Measurements from ENCODE around the gene OR51A7.
"Not testable (repeated sequence)": the region's sequence is repeated elsewhere in the genome, so short reads cannot be mapped to it uniquely, and the experiment has no call there.

The OR51A7 gene

DNA sequence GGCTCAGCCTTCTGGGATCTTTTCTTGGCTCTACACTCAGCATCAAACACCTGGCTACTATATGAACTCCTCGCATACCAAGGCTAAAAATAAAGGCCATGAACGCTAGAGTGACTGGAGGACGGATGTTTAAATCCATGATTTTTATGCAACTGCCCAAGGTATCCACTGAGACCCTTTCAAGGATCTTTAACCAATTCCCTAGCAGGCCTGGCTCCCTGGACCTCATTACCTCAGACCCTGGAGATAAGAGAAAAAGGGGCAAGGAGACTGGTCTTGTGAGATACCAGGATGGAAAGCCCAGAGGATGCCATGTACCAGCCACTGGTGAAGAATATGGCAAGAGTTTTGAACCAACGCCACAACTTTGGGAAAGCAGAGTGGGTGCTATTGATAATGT lies 15.7 kb downstream of the OR51A7 start, which contains the start of gene OR51G2:
OR51G2 (minus strand) TSS at position 101 of the 400 bp plus-strand sequence. CDS start 3,687 bp downstream, outside the sequence.
- Mint-ChIP-seq H3K27ac (no peak within 1 kb of the TSS), H3K4me3 (no peak within 1 kb of the TSS), H3K4me1 (ENCODE audit: low read depth) (no peaks in the 10 kb centered on the region), H3K27me3 (ENCODE audit: low read depth) (no peaks in the 10 kb centered on the region), H3K9me3 (no peaks in the 10 kb centered on the region), H3K36me3 (ENCODE audit: low read depth) (no peaks in the 10 kb centered on the region)
- no peak for DNase-seq (ENCODE audit: low spot score)

DNA sequence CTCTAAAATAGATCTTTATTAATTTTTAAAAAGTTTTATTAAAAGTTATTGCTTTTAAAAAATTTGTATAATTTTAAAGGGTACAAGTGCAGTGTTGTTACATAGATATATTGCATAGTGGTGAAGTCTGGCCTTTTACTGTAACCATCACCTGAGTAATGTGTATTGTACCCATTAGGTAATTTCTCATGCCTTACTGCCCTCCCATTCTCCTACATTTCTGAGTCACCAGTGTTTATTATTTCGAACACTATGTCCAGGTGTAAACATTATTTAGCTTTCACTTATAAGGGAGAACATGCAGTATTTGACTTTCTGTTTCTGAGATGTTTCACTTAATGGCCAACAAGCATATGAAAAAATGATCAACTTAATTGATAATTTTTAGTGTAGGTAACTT lies 18.2 kb downstream of the OR51A7 start:
- no peaks in the 10 kb centered on the region for H3K27me3 Mint-ChIP-seq (ENCODE audit: low read depth)
- no peak overlapping the region for H3K27ac Mint-ChIP-seq
- no peaks in the 10 kb centered on the region for H3K9me3 Mint-ChIP-seq
- H3K4me1 Mint-ChIP-seq (ENCODE audit: low read depth) = no peaks in the 10 kb centered on the region
- no peak overlapping the region for H3K4me3 Mint-ChIP-seq
- DNase-seq (ENCODE audit: low spot score) = no peak
- H3K36me3 Mint-ChIP-seq (ENCODE audit: low read depth) = no peaks in the 10 kb centered on the region

DNA sequence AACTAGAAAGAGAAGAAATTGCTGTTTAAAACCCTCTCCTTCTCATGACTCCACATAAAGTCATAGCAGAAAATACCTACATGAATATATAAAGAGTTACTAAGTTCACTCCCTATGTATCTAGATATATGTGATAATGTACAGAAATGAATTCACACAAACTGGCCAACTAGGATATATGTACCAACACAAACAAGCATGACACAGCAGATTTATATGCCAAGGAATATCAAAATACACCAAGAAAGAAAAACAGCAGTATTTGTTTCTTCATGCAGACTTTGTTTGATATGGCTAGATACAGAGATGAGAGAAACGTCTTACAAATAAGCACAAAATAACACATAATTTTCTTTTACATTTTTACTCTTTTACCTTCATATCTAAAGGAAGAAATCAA lies 18.7 kb downstream of the OR51A7 start:
- H3K9me3 Mint-ChIP-seq = no peaks in the 10 kb centered on the region
- no peak overlapping the region for H3K4me3 Mint-ChIP-seq
- no peaks in the 10 kb centered on the region for H3K4me1 Mint-ChIP-seq (ENCODE audit: low read depth)
- no peaks in the 10 kb centered on the region for H3K36me3 Mint-ChIP-seq (ENCODE audit: low read depth)
- H3K27ac Mint-ChIP-seq = no peak overlapping the region
- DNase-seq (ENCODE audit: low spot score) = no peak
- no peaks in the 10 kb centered on the region for H3K27me3 Mint-ChIP-seq (ENCODE audit: low read depth)

DNA sequence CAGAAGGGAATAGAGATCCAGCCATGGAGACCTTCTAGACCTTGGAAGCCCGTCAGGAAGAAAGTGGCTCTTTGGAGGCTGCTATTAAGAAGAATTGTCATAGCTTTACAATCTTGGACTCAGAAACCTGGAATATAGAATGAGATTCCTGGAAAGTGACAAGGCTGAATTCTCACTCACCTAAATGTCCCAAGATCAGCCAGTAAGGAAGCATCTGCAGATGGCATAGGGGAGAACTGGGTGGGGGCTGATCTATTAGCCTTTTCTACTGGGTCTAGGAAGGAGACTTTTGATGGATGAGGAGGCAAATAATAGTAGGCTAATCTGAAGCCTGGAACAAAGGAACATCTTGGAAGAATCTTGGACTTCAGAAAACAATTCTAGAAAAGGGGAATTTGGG lies 20.7 kb downstream of the OR51A7 start, which contains the start of gene OR51G1:
OR51G1 (minus strand) TSS at position 101 of the 400 bp plus-strand sequence; CDS start at position 101, 0 bp downstream.
- Mint-ChIP-seq H3K27me3 (ENCODE audit: low read depth) (no peaks in the 10 kb centered on the region), H3K27ac (no peak within 1 kb of the TSS), H3K4me1 (ENCODE audit: low read depth) (no peaks in the 10 kb centered on the region), H3K4me3 (no peak within 1 kb of the TSS), H3K9me3 (no peaks in the 10 kb centered on the region), H3K36me3 (ENCODE audit: low read depth) (no peaks in the 10 kb centered on the region)
- no peak for DNase-seq (ENCODE audit: low spot score)

DNA sequence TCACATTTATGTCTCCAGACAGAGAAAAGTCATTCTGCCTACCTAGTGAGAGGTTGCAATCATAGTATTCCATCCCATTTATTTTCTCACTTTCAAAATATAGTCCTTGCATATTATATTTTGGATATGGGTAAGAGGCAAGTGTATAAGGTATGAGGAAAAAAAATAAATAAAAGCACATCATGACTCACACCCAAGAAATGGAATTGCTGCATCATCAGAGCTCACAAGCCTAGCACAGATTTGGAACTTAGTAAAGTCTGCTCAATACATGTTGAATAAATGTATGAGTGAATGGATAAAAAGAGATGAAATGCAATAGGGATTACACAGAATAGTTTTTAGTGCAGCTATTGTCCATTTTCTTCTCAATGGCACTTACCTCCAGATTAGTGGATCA lies 23.0 kb downstream of the OR51A7 start:
- Mint-ChIP-seq H3K4me1 (ENCODE audit: low read depth) (no peaks in the 10 kb centered on the region), H3K27ac (no peak overlapping the region), H3K4me3 (no peak overlapping the region), H3K9me3 (no peaks in the 10 kb centered on the region), H3K27me3 (ENCODE audit: low read depth) (no peaks in the 10 kb centered on the region), H3K36me3 (ENCODE audit: low read depth) (no peaks in the 10 kb centered on the region)
- DNase-seq (ENCODE audit: low spot score) = no peak

DNA sequence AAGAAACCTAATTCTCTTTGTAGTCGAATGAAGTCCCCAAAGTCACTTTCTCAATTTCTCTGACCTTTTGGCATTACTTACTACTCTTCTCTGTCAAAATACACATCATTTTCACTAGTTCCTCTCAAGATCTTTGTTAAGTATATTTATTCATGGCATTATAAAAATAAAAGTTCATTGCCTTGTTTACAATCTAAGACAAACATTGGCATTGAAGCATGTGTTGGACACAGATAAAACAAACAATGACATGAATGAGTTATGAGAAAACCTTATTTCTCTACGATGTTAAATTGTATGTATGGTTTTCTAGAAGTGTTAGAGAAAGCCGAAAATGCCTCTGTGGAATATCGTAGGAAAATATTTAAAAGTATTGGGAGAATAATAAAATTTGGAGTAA lies 29.2 kb downstream of the OR51A7 start:
- Mint-ChIP-seq H3K4me1 (ENCODE audit: low read depth) (no peaks in the 10 kb centered on the region), H3K36me3 (ENCODE audit: low read depth) (no peaks in the 10 kb centered on the region), H3K4me3 (no peak overlapping the region), H3K27me3 (ENCODE audit: low read depth) (no peaks in the 10 kb centered on the region), H3K9me3 (no peaks in the 10 kb centered on the region), H3K27ac (no peak overlapping the region)
- no peak for DNase-seq (ENCODE audit: low spot score)

DNA sequence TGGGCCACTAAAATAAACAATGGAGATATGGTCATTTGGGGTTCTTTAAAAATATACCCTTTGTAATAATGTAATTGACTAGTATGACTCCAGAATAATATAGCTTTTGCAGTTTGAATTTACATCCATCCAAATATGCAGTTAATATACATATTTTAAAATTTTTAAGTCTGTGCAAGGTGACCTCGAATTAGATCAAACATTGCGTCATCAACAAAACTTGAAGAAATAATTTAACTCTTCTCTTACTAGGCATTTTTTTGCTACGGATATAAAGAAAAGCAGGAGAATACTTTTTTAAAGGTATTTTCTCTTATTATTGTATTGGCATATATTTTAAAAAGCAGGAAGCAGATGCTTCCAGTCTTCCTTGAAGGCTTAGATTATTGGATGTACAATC lies 33.2 kb downstream of the OR51A7 start:
- no peak for DNase-seq (ENCODE audit: low spot score)
- Mint-ChIP-seq H3K27me3 (ENCODE audit: low read depth) (no peaks in the 10 kb centered on the region), H3K36me3 (ENCODE audit: low read depth) (no peaks in the 10 kb centered on the region), H3K4me3 (no peak overlapping the region), H3K9me3 (no peaks in the 10 kb centered on the region), H3K4me1 (ENCODE audit: low read depth) (no peaks in the 10 kb centered on the region), H3K27ac (no peak overlapping the region)

DNA sequence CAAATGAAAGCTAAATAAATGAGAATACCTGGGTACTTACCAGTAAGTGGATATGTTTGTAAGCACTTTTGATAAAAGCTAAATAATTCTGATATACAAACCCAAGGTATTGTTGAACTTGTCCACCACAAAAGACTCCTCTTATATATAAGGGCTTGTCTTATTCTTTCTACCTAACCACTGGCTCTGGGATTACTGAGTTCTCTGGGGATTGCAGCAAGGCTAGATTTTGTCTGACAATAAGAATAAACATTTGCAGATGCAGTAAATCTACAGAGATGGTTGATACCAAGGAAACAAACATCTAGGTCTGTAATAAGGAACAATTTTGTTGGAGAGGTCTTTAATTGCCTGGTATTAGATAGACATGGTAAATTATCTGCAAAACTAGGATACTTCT lies 43.9 kb downstream of the OR51A7 start, which contains the start of gene OR51A4:
OR51A4 (minus strand) TSS at position 101 of the 400 bp plus-strand sequence. CDS start 505 bp downstream, outside the sequence.
- no peak within 1 kb of the TSS for H3K4me3 Mint-ChIP-seq
- H3K27me3 Mint-ChIP-seq (ENCODE audit: low read depth) = no peaks in the 10 kb centered on the region
- no peak for DNase-seq (ENCODE audit: low spot score)
- no peaks in the 10 kb centered on the region for H3K4me1 Mint-ChIP-seq (ENCODE audit: low read depth)
- H3K27ac Mint-ChIP-seq = no peak within 1 kb of the TSS
- no peaks in the 10 kb centered on the region for H3K36me3 Mint-ChIP-seq (ENCODE audit: low read depth)
- no peaks in the 10 kb centered on the region for H3K9me3 Mint-ChIP-seq

DNA sequence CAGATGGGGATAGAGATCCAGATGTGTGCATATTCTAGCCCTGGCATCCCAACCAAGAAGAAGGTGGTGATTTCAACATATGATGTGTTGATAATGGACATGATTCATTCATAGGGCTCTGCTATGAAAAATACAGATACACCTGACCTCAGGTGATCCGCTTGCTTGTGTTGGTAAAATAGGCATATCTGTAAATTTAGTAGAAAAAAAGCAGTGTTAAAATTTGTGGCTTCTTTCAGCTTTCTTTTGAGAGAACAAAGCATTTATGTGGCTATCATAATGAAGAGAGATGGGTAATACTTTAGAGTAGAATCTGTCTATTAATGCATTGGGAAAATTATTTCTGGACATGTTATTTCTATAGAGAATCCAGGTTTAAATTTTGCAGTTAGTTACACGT lies 52.0 kb downstream of the OR51A7 start, which contains the start of gene OR51A2:
OR51A2 (minus strand) TSS at position 101 of the 400 bp plus-strand sequence; CDS start at position 101, 0 bp downstream.
- H3K27me3 Mint-ChIP-seq (ENCODE audit: low read depth); H3K36me3 Mint-ChIP-seq (ENCODE audit: low read depth); H3K4me3 Mint-ChIP-seq; DNase-seq (ENCODE audit: low spot score); H3K4me1 Mint-ChIP-seq (ENCODE audit: low read depth); H3K9me3 Mint-ChIP-seq; H3K27ac Mint-ChIP-seq: not testable (repeated sequence)

DNA sequence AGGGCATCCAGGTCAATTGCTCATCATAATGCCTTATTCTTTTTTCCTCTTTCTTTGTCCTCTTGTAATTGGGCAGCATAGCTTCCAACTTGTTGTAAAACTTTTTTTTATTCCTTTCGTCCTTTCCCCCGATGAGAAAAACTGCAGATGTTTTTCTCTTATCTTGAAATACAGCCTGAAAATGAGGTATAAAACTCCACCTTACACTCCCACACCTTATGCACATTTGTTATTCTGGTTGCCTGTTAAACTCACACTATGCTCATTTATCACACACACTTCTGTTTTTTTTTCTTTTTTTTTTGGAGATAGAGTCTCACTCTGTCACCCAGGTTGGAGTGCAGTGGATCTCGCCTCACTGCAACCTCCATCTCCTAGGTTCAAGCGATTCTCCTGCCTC lies 53.8 kb downstream of the OR51A7 start:
- DNase-seq (ENCODE audit: low spot score) = no peak
- H3K27me3 Mint-ChIP-seq (ENCODE audit: low read depth) = no peaks in the 10 kb centered on the region
- H3K4me3 Mint-ChIP-seq = no peak overlapping the region
- H3K27ac Mint-ChIP-seq = no peak overlapping the region
- no peaks in the 10 kb centered on the region for H3K9me3 Mint-ChIP-seq
- H3K4me1 Mint-ChIP-seq (ENCODE audit: low read depth) = no peaks in the 10 kb centered on the region
- H3K36me3 Mint-ChIP-seq (ENCODE audit: low read depth) = no peaks in the 10 kb centered on the region

Measured in T-helper 2 cell treated with Interferon-gamma antibody and Interleukin-4, amounts not matched to agents 5 μg/mL and 100 μg/mL, for 36 hours (primary cell).